Natural killer cell (primary cell): ENCODE data around the gene GOLGA8J. TPM values are rescaled to one million over a fixed set of nuclear protein-coding genes. Genes with fewer than 3 reads are reported as not detected.
"Not testable (repeated sequence)": the region's sequence is repeated elsewhere in the genome, so short reads cannot be mapped to it uniquely, and the experiment has no call there.

Source experiments
- ATAC-seq, 3 donors: fragments of 150-1000 bp in 2 of 3; fragments of 200-7000 bp in 1 of 3; cut with Tn5 transposase; 1 replicate in 1 of 3; 2 replicates in 2 of 3; pipeline ENCODE4 v1.10.0; 2021; ENCODE audit warnings: mild to moderate bottlenecking in 2 of 3, moderate library complexity in 2 of 3
- DNase-seq, 2 donors: peaks; one replicate each; pipeline versions ENCODE4 v3.0.0 to v3.0.0-alpha.2; 2013 to 2021; ENCODE audit warnings: mixed read lengths in 1 of 2
- H3K27ac ChIP-seq: one replicate; pipeline ENCODE4 v1.5.1; 2013; ENCODE audit warnings: mild to moderate bottlenecking, low read length
- H3K27me3 ChIP-seq: one replicate; pipeline ENCODE4 v1.6.1; 2013; ENCODE audit warnings: low read length; ENCODE audit not compliant: control insufficient read depth, insufficient read depth
- H3K36me3 ChIP-seq: one replicate; pipeline ENCODE4 v1.6.1; 2013; ENCODE audit warnings: low read length; ENCODE audit not compliant: control insufficient read depth, insufficient read depth
- H3K4me1 ChIP-seq: one replicate; pipeline ENCODE4 v1.6.1; 2013; ENCODE audit warnings: low read length; ENCODE audit not compliant: control insufficient read depth, insufficient read depth
- H3K4me3 ChIP-seq: one replicate; pipeline ENCODE4 v1.5.1; 2013; ENCODE audit warnings: low read length
- H3K9me3 ChIP-seq: one replicate; pipeline ENCODE4 v1.6.1; 2013; ENCODE audit warnings: low read length; ENCODE audit not compliant: control insufficient read depth, insufficient read depth
- H3K27ac Mint-ChIP-seq, 2 donors: one replicate each; pipeline ENCODE4 v1.8.0; 2022; ENCODE audit warnings: mild to moderate bottlenecking in 2 of 2, mixed read lengths in 2 of 2, moderate library complexity in 1 of 2
- H3K27me3 Mint-ChIP-seq, 2 donors: one replicate each; pipeline ENCODE4 v1.8.0; 2022; ENCODE audit warnings: low read depth in 2 of 2, mixed read lengths in 2 of 2
- H3K36me3 Mint-ChIP-seq: one replicate; pipeline ENCODE4 v1.8.0; 2022; ENCODE audit warnings: mixed read lengths
- H3K4me1 Mint-ChIP-seq, 2 donors: one replicate each; pipeline ENCODE4 v1.8.0; 2022; ENCODE audit warnings: mixed read lengths in 2 of 2
- H3K4me3 Mint-ChIP-seq: one replicate; pipeline ENCODE4 v1.8.0; 2022; ENCODE audit warnings: mild to moderate bottlenecking, moderate library complexity, mixed read lengths
- H3K9me3 Mint-ChIP-seq, 2 donors: one replicate each; pipeline ENCODE4 v1.8.0; 2022; ENCODE audit warnings: mixed read lengths in 2 of 2
- WGBS: methylation state at CpG from one replicate; pipeline ENCODE4 v1.1.7; 2013; ENCODE audit warnings: missing lambda C conversion rate; ENCODE audit not compliant: insufficient coverage; 5-methylcytosine and 5-hydroxymethylcytosine counted together
- intact Hi-C: fragments of 100-400 bp; cut with micrococcal nuclease; formaldehyde crosslinking; loops from one replicate; pipeline ENCODE4 v1.14.2; 2022
- total RNA-seq, 4 donors: library from RNA; stranded (reverse); fragments of 120-200 nt in 1 of 4; gene quantifications; one replicate each; pipeline versions ENCODE4 v1.2.3 to v1.2.4, GENCODE V29; 2013 to 2022
- TF ChIP-seq, protein P1 (sequence below): fragments of 200-600 bp; IDR thresholded peaks from one replicate; pipeline ENCODE4 v1.8.0; 2022; ENCODE audit warnings: antibody characterized with exemption

The GOLGA8J gene
- total RNA-seq, 3 donors from 2014 or later (not counting 1 experiment from before 2014, with no cell fraction given), result 1.2 to 6.0 (median 1.2) TPM

DNA sequence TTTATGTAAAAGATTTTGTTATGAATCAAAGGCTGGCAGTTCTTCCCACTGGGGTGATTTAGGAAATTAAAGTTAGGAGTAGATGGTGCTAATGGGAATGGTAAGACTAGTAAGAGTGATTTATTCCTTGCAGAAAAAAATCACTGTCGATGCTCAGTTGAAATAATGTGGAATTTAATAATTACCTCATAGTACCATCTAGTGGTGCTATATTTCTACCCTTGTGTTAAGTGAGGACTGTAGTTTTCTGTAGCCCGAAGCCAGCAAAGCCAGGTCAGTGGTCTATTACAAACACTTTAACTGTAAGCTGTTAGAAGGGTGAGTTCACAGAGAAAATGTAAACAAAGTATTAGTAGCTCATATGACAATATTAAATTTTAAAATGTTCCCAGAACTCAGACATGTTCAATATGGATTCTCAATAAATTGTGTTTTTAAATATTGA is 39.5 kb upstream of the GOLGA8J start:
- TF ChIP-seq, protein P1, sequence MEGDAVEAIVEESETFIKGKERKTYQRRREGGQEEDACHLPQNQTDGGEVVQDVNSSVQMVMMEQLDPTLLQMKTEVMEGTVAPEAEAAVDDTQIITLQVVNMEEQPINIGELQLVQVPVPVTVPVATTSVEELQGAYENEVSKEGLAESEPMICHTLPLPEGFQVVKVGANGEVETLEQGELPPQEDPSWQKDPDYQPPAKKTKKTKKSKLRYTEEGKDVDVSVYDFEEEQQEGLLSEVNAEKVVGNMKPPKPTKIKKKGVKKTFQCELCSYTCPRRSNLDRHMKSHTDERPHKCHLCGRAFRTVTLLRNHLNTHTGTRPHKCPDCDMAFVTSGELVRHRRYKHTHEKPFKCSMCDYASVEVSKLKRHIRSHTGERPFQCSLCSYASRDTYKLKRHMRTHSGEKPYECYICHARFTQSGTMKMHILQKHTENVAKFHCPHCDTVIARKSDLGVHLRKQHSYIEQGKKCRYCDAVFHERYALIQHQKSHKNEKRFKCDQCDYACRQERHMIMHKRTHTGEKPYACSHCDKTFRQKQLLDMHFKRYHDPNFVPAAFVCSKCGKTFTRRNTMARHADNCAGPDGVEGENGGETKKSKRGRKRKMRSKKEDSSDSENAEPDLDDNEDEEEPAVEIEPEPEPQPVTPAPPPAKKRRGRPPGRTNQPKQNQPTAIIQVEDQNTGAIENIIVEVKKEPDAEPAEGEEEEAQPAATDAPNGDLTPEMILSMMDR, result no peak
- H3K36me3 ChIP-seq, result no peaks in the 10 kb centered on the region
- no peak overlapping the region for H3K27ac ChIP-seq
- no peaks in the 10 kb centered on the region for H3K4me1 ChIP-seq
- no peaks in the 10 kb centered on the region for H3K27me3 ChIP-seq
- no CpG with 5 or more reads among the region's 2 CpGs for WGBS
- no peak for DNase-seq
- intact Hi-C loops, result no loop called here
- Mint-ChIP-seq H3K9me3 (no peaks in the 10 kb centered on the region), H3K4me1 (no peaks in the 10 kb centered on the region), H3K27ac (no peak overlapping the region), H3K36me3 (no peaks in the 10 kb centered on the region), H3K4me3 (no peak overlapping the region), H3K27me3 (peaks cover 12 to 32% of the 10 kb centered on the region in 2 donors)
- no peak for ATAC-seq
- no peak overlapping the region for H3K4me3 ChIP-seq
- H3K9me3 ChIP-seq, result no peaks in the 10 kb centered on the region

DNA sequence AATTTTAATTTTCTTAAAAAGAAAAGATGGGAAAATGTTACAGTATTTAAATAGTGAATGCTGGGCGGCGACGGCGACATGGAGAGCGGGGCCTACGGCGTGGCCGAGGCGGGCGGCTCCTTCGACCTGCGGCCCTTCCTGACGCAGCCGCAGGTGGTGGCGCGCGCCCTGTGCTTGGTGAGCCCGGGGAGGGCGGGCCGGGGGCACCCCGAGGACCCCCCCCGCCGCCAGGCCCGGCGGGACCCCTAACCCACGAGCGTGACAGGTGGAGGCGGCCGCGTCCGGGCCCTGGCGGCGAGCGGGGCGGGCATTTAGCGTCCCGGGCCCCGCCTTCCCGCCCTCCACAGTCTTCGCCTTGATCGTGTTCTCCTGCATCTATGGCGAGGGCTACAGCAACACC is 38.4 kb upstream of the GOLGA8J start:
- intact Hi-C loops, result no loop called here
- ATAC-seq, result no peak
- WGBS, result 84% methylated on average over 42 of the region's 42 CpGs

DNA sequence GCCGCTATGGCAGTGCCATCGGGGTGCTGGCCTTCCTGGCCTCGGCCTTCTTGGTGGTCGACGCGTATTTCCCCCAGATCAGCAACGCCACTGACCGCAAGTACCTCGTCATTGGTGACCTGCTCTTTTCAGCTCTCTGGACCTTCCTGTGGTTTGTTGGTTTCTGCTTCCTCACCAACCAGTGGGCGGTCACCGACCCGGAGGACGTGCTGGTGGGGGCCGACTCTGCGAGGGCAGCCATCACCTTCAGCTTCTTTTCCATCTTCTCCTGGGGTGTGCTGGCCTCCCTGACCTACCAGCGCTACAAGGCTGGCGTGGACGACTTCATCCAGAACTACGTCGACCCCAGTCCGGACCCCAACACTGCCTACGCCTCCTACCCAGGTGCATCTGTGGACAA is 37.9 kb upstream of the GOLGA8J start:
- H3K4me1 Mint-ChIP-seq, DNase-seq, H3K27ac Mint-ChIP-seq, H3K27ac ChIP-seq, H3K9me3 ChIP-seq, H3K36me3 Mint-ChIP-seq, H3K27me3 ChIP-seq, intact Hi-C loops, H3K4me1 ChIP-seq, H3K36me3 ChIP-seq, H3K4me3 Mint-ChIP-seq, H3K4me3 ChIP-seq, H3K9me3 Mint-ChIP-seq: not testable (repeated sequence)
- ATAC-seq, result peak in 1 of 3 donors; percentile 24
- 86% methylated on average over 22 of the region's 22 CpGs for WGBS
- H3K27me3 Mint-ChIP-seq, result peaks cover 7 to 36% of the 10 kb centered on the region in 2 donors

More for the DNA sequence above, 38.4 kb upstream of the GOLGA8J start:
- no peaks in the 10 kb centered on the region for H3K4me1 Mint-ChIP-seq
- peaks cover 10 to 32% of the 10 kb centered on the region in 2 donors for H3K27me3 Mint-ChIP-seq
- no peaks in the 10 kb centered on the region for H3K27me3 ChIP-seq
- no peak overlapping the region for H3K27ac ChIP-seq
- no peak overlapping the region for H3K4me3 Mint-ChIP-seq
- no peaks in the 10 kb centered on the region for H3K36me3 ChIP-seq
- no peak overlapping the region for H3K4me3 ChIP-seq
- TF ChIP-seq, protein P1, result no peak
- no peaks in the 10 kb centered on the region for H3K9me3 ChIP-seq
- no peak overlapping the region for H3K27ac Mint-ChIP-seq
- no peaks in the 10 kb centered on the region for H3K36me3 Mint-ChIP-seq
- H3K9me3 Mint-ChIP-seq, result no peaks in the 10 kb centered on the region
- no peaks in the 10 kb centered on the region for H3K4me1 ChIP-seq
- no peak for DNase-seq

DNA sequence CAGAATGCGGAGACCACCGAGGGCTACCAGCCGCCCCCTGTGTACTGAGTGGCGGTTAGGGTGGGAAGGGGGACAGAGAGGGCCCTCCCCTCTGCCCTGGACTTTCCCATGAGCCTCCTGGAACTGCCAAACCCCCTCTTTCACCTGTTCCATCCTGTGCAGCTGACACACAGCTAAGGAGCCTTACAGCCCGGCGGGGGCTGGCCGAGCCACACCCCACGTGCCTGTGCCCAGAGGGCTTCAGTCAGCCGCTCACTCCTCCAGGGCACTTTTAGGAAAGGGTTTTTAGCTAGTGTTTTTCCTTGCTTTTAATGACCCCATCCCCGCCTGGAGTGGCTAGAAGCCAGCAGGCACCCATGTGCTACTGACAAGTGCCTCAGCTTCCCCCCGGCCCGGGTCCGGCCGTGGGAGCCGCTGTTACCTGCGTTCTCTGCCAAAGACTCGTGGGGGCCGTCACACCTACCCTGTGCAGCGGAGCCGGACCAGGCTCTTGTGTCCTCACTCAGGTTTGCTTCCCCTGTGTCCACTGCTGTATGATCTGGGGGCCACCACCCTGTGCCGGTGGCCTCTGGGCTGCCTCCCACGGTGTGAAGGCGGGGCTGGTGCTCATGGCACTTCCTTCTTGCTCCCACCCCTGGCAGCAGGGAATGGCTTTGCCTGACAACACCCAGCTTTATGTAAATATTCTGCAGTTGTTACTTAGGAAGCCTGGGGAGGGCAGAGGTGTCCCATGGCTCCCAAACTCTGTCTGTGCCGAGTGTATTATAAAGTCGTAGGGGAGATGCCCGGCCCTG is 37.3 kb upstream of the GOLGA8J start:
- H3K4me3 ChIP-seq, H3K27ac ChIP-seq, intact Hi-C loops, H3K36me3 Mint-ChIP-seq, H3K4me1 Mint-ChIP-seq, DNase-seq, H3K9me3 Mint-ChIP-seq, H3K27ac Mint-ChIP-seq, H3K36me3 ChIP-seq, H3K27me3 ChIP-seq, H3K9me3 ChIP-seq, H3K4me1 ChIP-seq, H3K4me3 Mint-ChIP-seq, ATAC-seq: not testable (repeated sequence)
- peaks cover 7 to 42% of the 10 kb centered on the region in 2 donors for H3K27me3 Mint-ChIP-seq
- 84% methylated on average over 25 of the region's 26 CpGs for WGBS
